KOPT-K1 (cell line): ENCODE results near the gene SERPINB8.

Experiments
- H3K27ac ChIP-seq: fragments of 200-600 bp; sonication (generic); 2 replicates; pipeline ENCODE4 v1.5.1; 2016; ENCODE audit warnings: antibody characterized with exemption, mild to moderate bottlenecking, low read depth, low read length; ENCODE audit not compliant: poor library complexity, severe bottlenecking
- H3K36me3 ChIP-seq: fragments of 200-600 bp; sonication (generic); 2 replicates; pipeline ENCODE4 v1.5.1; 2017; ENCODE audit warnings: antibody characterized with exemption, mild to moderate bottlenecking, low read length, moderate library complexity; ENCODE audit not compliant: insufficient read depth
- H3K9me3 ChIP-seq: fragments of 200-600 bp; sonication (generic); 2 replicates; pipeline ENCODE4 v1.5.1; 2017; ENCODE audit warnings: antibody characterized with exemption, low read length, mild to moderate bottlenecking; ENCODE audit not compliant: insufficient read depth, poor library complexity, severe bottlenecking

SERPINB8 gene

GRCh38 chr18:63980896-63981460 lies 11.1 kb downstream of the SERPINB8 start:
- no peaks in the 10 kb centered on the region for H3K9me3 ChIP-seq
- H3K36me3 ChIP-seq = no peaks in the 10 kb centered on the region
- H3K27ac ChIP-seq = no peak overlapping the region

DNA sequence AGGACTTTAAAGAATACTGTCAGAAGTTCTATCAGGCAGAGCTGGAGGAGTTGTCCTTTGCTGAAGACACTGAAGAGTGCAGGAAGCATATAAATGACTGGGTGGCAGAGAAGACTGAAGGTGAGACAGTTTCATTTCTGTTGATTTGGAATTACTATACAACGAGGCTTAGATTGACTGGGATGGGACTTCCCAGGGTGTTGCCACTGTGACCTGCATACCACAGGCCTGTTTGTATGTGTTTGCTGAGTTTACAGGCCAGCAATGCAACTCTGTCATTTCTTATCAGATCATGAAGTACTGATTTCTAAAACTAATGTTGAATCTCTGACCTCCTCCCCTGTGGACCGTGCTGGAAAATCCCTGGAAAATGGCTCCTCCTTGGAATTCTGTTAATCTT lies 11.8 kb downstream of the SERPINB8 start:
- H3K9me3 ChIP-seq = no peaks in the 10 kb centered on the region
- no peaks in the 10 kb centered on the region for H3K36me3 ChIP-seq
- no peak overlapping the region for H3K27ac ChIP-seq

DNA sequence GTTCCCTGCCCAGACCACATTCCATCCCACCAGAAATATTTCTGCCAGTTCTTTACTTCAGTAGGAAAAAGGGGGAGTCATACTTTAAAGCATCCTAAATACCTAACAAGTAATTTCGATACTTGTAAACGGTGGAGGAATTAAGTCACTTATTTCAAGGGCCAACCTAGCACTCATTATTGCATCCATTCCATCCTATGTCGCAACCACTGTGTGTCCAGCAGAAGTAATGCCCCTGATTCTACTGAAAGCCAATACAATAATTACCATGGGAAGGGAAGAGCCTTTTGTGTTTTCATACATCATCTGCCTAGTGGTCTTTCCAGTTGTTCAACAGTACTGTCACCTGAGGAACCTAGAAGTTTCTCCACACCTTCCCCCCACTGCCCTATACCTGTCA lies 12.5 kb downstream of the SERPINB8 start:
- Histone ChIP-seq H3K9me3 (no peaks in the 10 kb centered on the region), H3K36me3 (no peaks in the 10 kb centered on the region), H3K27ac (no peak overlapping the region)

- no peaks in the 10 kb centered on the region for H3K9me3 ChIP-seq
- no peaks in the 10 kb centered on the region for H3K36me3 ChIP-seq
- no peak overlapping the region for H3K27ac ChIP-seq
Measured at GRCh38 chr18:63986885-63987284, 17.0 kb downstream of the SERPINB8 start.

DNA sequence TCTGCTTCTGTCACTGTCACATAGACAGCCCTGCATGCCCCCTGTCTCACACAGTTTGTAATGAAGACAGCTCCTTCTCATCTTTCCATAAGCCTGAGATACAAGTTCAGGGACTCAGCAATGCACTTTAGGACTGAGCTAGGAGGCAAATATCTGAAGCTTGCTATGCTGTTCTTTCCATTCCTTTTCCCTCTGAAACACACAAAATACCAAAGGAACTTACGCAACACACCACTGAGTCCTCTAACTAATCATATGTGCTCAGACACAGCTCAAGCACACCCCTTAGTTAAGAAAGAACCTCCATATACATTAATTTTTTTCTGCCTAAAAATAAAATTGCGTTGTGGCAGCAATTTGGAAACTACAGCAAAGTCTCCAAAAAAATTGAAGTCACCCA lies 17.9 kb downstream of the SERPINB8 start:
- H3K36me3 ChIP-seq = no peaks in the 10 kb centered on the region
- no peak overlapping the region for H3K27ac ChIP-seq
- peaks cover 4% of the 10 kb centered on the region for H3K9me3 ChIP-seq

GRCh38 chr18:63992751-63993150 lies 22.9 kb downstream of the SERPINB8 start:
- Histone ChIP-seq H3K36me3 (no peaks in the 10 kb centered on the region), H3K9me3 (peaks cover 19% of the 10 kb centered on the region), H3K27ac (no peak overlapping the region)

GRCh38 chr18:63994783-63995399 lies 25.0 kb downstream of the SERPINB8 start:
- no peaks in the 10 kb centered on the region for H3K36me3 ChIP-seq
- no peak overlapping the region for H3K27ac ChIP-seq
- peaks cover 19% of the 10 kb centered on the region for H3K9me3 ChIP-seq

- Histone ChIP-seq H3K27ac (no peak overlapping the region), H3K36me3 (no peaks in the 10 kb centered on the region), H3K9me3 (peaks cover 19% of the 10 kb centered on the region)
Measured at GRCh38 chr18:63997041-63997440, 27.2 kb downstream of the SERPINB8 start.

- Histone ChIP-seq H3K36me3 (no peaks in the 10 kb centered on the region), H3K27ac (no peak overlapping the region), H3K9me3 (peaks cover 16% of the 10 kb centered on the region)
Measured at GRCh38 chr18:63997606-63998005, 27.7 kb downstream of the SERPINB8 start.

DNA sequence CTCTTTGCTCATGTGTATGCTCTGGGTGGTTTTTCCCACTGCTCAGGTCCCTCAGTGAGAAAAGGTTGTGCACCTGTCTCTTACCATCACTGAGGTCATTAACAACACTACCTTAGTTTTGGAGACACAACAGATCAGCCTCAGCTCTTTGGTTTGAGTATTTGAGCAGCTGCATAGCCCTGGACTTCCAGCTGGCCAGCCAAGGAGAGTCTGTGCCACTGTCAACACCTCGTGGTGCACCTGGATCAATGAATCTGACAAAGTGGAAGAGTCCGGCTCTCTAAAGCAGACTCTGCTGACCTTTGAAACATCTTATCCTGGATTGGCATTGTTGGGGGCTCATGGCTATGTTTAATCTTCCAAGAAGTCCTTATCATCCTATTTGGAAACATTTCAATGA lies 30.0 kb downstream of the SERPINB8 start:
- H3K36me3 ChIP-seq = no peaks in the 10 kb centered on the region
- peaks cover 15% of the 10 kb centered on the region for H3K9me3 ChIP-seq
- H3K27ac ChIP-seq = no peak overlapping the region

DNA sequence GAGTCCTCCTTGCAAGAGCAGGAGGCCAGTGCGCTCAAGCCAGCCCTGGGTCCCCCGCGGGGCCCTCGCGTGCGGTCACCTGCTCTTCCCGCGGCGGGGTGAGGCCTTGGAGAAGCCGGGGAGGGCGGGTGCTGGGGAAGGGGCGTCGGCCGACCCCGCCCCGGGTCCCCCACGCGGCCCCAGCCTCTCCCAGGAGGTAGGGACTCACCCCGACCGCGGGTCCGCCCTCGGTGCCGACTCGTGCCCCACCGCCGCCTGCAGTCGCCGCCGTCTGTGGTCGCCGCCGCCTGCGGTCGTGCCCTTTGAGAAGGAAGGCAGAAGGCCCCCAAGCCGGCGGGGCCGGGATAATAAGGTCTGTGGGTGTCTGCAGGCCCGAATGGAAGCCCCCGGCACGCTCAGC lies 32.7 kb downstream of the SERPINB8 start:
- Histone ChIP-seq H3K27ac (no peak overlapping the region), H3K36me3 (no peaks in the 10 kb centered on the region), H3K9me3 (no peaks in the 10 kb centered on the region)

GRCh38 chr18:64009305-64009704 lies 39.4 kb downstream of the SERPINB8 start:
- Histone ChIP-seq H3K36me3 (no peaks in the 10 kb centered on the region), H3K9me3 (no peaks in the 10 kb centered on the region), H3K27ac (no peak overlapping the region)

DNA sequence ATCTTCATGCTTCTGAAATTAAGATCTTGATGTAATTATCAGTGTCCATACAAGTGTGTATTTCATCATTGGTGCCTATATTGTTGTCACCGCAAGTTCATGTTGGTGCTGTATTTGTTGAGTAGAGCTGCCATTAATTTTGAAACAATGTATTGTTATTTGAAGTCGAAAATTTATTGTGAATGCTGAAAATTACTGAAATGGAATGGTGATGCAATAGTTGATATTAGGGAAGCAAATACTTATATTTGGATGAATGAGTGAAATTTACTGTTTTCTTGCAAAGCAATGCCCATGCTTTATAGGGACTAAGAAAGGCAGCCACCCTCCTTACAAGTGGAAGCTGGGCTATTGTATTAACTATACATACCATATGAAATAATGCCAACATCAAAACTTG lies 41.6 kb downstream of the SERPINB8 start:
- no peak overlapping the region for H3K27ac ChIP-seq
- H3K9me3 ChIP-seq = no peaks in the 10 kb centered on the region
- no peaks in the 10 kb centered on the region for H3K36me3 ChIP-seq

- Histone ChIP-seq H3K27ac (no peak overlapping the region), H3K36me3 (no peaks in the 10 kb centered on the region), H3K9me3 (no peaks in the 10 kb centered on the region)
Measured at GRCh38 chr18:64017870-64018269, 48.0 kb downstream of the SERPINB8 start.

DNA sequence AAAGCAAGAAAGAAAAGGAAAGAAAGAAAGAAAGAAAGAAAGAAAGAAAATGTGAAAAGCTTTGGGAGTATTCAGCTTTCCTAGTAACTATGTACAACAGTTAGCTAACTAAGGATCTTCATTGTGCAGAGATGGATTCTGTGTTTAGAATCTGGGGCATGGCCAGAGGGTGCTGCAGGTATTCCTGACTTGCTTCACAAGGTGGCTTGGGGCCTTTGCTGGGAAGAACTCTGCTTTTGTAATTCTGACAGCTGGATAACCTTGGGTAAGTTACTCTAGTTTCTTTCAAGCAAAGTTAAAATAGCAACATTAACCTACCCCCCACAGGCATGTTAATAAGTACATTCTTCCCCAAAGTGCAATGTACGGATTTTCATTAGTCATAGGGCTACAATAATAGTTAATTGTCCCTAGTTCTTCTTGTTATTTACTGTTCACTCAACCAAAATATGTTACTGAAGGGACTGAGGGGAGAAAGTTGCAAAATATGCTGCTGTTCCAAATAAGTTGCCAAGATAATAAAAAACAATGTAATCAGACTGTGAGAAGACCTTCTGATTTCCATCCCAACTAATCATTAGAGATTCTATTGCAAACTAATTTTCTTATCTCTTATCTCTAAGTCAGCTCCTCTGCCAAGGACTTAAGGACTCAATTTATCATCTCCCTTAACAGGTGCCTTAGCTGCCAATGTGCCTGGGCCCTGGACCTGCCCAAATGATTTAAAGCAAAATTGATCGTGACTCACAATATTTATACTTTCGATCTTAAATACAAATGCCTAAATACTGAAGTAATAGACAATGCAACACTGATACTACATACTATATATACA lies 50.3 kb downstream of the SERPINB8 start:
- Histone ChIP-seq H3K27ac (no peak overlapping the region), H3K36me3 (no peaks in the 10 kb centered on the region), H3K9me3 (no peaks in the 10 kb centered on the region)

- no peak overlapping the region for H3K27ac ChIP-seq
- no peaks in the 10 kb centered on the region for H3K9me3 ChIP-seq
- no peaks in the 10 kb centered on the region for H3K36me3 ChIP-seq
Measured at GRCh38 chr18:64026350-64026749, 56.5 kb downstream of the SERPINB8 start.
